H1 (cell line): Measurements from ENCODE around the gene CAVIN2. TPM values are rescaled to one million over a fixed set of nuclear protein-coding genes. Genes with fewer than 3 reads are reported as not detected.

Experiments
- CTCF ChIA-PET: fragments of 300-600 bp; sonication (Branson Sonifier 250); formaldehyde crosslinking; loops from one replicate; lab custom pipeline; 2021; ENCODE audit not compliant: partially characterized antibody; lab: Charles Lee
- POLR2A ChIA-PET: fragments of 300-600 bp; sonication (Branson Sonifier 250); formaldehyde crosslinking; loops from one replicate; lab custom pipeline; 2021; ENCODE audit warnings: inconsistent platforms; ENCODE audit not compliant: partially characterized antibody; lab: Charles Lee
- DNase-seq, 2 experiments: peaks; one replicate each; pipeline versions ENCODE4 v3.0.0 to v3.0.0-alpha.2; 2010 to 2022; ENCODE audit warnings: low spot score in 2 of 2, low read depth in 1 of 2, mixed read lengths in 1 of 2
- FAIRE-seq: peaks from 2 replicates; lab custom pipeline; 2011; peaks lifted over from hg19 to GRCh38; lab: Jason Lieb, UNC
- H2AFZ ChIP-seq: 2 replicates; pipeline ENCODE4 v1.8.1; 2012; ENCODE audit warnings: low read length, inconsistent platforms
- H2AK5ac ChIP-seq: 2 replicates; pipeline ENCODE4 v1.6.1; 2013; ENCODE audit warnings: low read depth, low read length
- H2BK120ac ChIP-seq: replicated peaks from 2 replicates; pipeline ENCODE3; 2013; ENCODE audit warnings: low read depth, low read length, inconsistent platforms
- H2BK12ac ChIP-seq: 2 replicates; pipeline ENCODE4 v1.6.1; 2013; ENCODE audit warnings: low read depth, low read length
- H2BK15ac ChIP-seq: 2 replicates; pipeline ENCODE4 v1.6.1; 2013; ENCODE audit warnings: low read length
- H2BK20ac ChIP-seq: 2 replicates; pipeline ENCODE4 v1.6.1; 2013; ENCODE audit warnings: low read length
- H2BK5ac ChIP-seq: 2 replicates; pipeline ENCODE4 v1.6.1; 2013; ENCODE audit warnings: low read depth, low read length
- H3K14ac ChIP-seq: 2 replicates; pipeline ENCODE4 v1.6.1; 2013; ENCODE audit warnings: inconsistent platforms; ENCODE audit not compliant: insufficient read length
- H3K18ac ChIP-seq: 2 replicates; pipeline ENCODE4 v1.6.1; 2013; ENCODE audit warnings: low read length; ENCODE audit errors: extremely low read depth
- H3K23ac ChIP-seq: 2 replicates; pipeline ENCODE4 v1.6.1; 2013; ENCODE audit warnings: inconsistent platforms; ENCODE audit not compliant: insufficient read length
- H3K23me2 ChIP-seq: 2 replicates; pipeline ENCODE4 v1.6.1; 2013; ENCODE audit warnings: low read depth, low read length
- H3K27ac ChIP-seq: 2 replicates; pipeline ENCODE4 v1.6.1; 2011; ENCODE audit warnings: low read depth, low read length, inconsistent platforms
- H3K27me3 ChIP-seq, 4 experiments: replicated peaks in 1 of 4; 1 replicate in 1 of 4; 2 replicates in 3 of 4; pipeline versions ENCODE4 v1.6.1 to v1.8.1; 2011 to 2013; ENCODE audit warnings: low read length in 3 of 4, mild to moderate bottlenecking in 3 of 4, inconsistent platforms in 2 of 4, mixed read lengths in 2 of 4, moderate library complexity in 1 of 4; ENCODE audit not compliant: control insufficient read depth in 3 of 4, insufficient read depth in 3 of 4; ENCODE audit errors: extremely low read depth in 1 of 4
- H3K36me3 ChIP-seq, 4 experiments: 2 replicates each; pipeline versions ENCODE4 v1.6.1 to v1.8.1; 2011 to 2013; ENCODE audit warnings: mild to moderate bottlenecking in 4 of 4, low read length in 3 of 4, moderate library complexity in 2 of 4, control low read depth in 1 of 4, inconsistent platforms in 1 of 4; ENCODE audit not compliant: insufficient read depth in 4 of 4, control insufficient read depth in 2 of 4
- H3K4ac ChIP-seq: replicated peaks from 2 replicates; pipeline ENCODE3; 2013; ENCODE audit warnings: low read length, low read depth, mixed read lengths, inconsistent platforms; ENCODE audit not compliant: insufficient read length
- H3K4me1 ChIP-seq, 4 experiments: replicated peaks in 1 of 4; 1 replicate in 1 of 4; 2 replicates in 3 of 4; pipeline versions ENCODE4 v1.6.1 to v1.8.1; 2011 to 2013; ENCODE audit warnings: low read length in 3 of 4, inconsistent platforms in 2 of 4, mixed read lengths in 1 of 4; ENCODE audit not compliant: insufficient read depth in 4 of 4, control insufficient read depth in 3 of 4
- H3K4me2 ChIP-seq, 2 experiments: 2 replicates each; pipeline versions ENCODE4 v1.6.1 to v1.8.1; 2011 to 2013; ENCODE audit warnings: low read depth in 2 of 2, low read length in 2 of 2, control low read depth in 1 of 2, inconsistent platforms in 1 of 2, mild to moderate bottlenecking in 1 of 2; ENCODE audit not compliant: insufficient read depth in 1 of 2
- H3K4me3 ChIP-seq, 4 experiments: fragments of 200-600, 300-600 bp in 1 of 4; sonication (generic), shearing (Covaris generic), sonication (Bioruptor Twin) in 1 of 4; 2 replicates each; pipeline versions ENCODE4 v1.5.1 to v1.8.1; 2011 to 2016; ENCODE audit warnings: low read length in 4 of 4, low read depth in 3 of 4, control low read depth in 2 of 4, inconsistent platforms in 2 of 4, mild to moderate bottlenecking in 2 of 4, mixed read lengths in 1 of 4, moderate library complexity in 1 of 4; ENCODE audit not compliant: insufficient read depth in 2 of 4; ENCODE audit errors: extremely low read depth in 1 of 4
- H3K56ac ChIP-seq: replicated peaks from 2 replicates; pipeline ENCODE3; 2013; ENCODE audit warnings: low read depth, mild to moderate bottlenecking, mixed read lengths, low read length, inconsistent platforms; ENCODE audit not compliant: insufficient read length
- H3K79me1 ChIP-seq: 2 replicates; pipeline ENCODE4 v1.6.1; 2013; ENCODE audit warnings: low read depth, low read length, control low read depth
- H3K79me2 ChIP-seq, 2 experiments: 2 replicates each; pipeline versions ENCODE4 v1.6.1 to v1.8.1; 2012 to 2013; ENCODE audit warnings: low read length in 2 of 2, mild to moderate bottlenecking in 2 of 2, inconsistent platforms in 1 of 2; ENCODE audit not compliant: insufficient read depth in 2 of 2, control insufficient read depth in 1 of 2
- H3K9ac ChIP-seq, 4 experiments: replicated peaks in 1 of 4; 1 replicate in 1 of 4; 2 replicates in 3 of 4; pipeline versions ENCODE4 v1.6.1 to v1.8.1; 2011 to 2013; ENCODE audit warnings: low read depth in 3 of 4, low read length in 3 of 4, control low read depth in 2 of 4, mild to moderate bottlenecking in 2 of 4, moderate library complexity in 2 of 4, inconsistent platforms in 1 of 4; ENCODE audit errors: extremely low read depth in 1 of 4
- H3K9me3 ChIP-seq, 2 experiments: 2 replicates each; pipeline versions ENCODE4 v1.6.1 to v1.8.1; 2012 to 2013; ENCODE audit warnings: mild to moderate bottlenecking in 2 of 2, moderate library complexity in 2 of 2, control low read depth in 1 of 2, inconsistent platforms in 1 of 2, low read depth in 1 of 2, low read length in 1 of 2, mixed read lengths in 1 of 2; ENCODE audit not compliant: insufficient read depth in 2 of 2
- H4K20me1 ChIP-seq, 2 experiments: replicated peaks in 1 of 2; 2 replicates each; pipeline versions ENCODE3 to v1.8.1; 2011 to 2013; ENCODE audit warnings: inconsistent platforms in 2 of 2, low read length in 2 of 2, mild to moderate bottlenecking in 1 of 2; ENCODE audit not compliant: insufficient read depth in 2 of 2, control insufficient read depth in 1 of 2
- H4K5ac ChIP-seq: 2 replicates; pipeline ENCODE4 v1.6.1; 2013; ENCODE audit warnings: low read length, low read depth, mixed read lengths, inconsistent platforms; ENCODE audit not compliant: insufficient read length
- H4K8ac ChIP-seq: 2 replicates; pipeline ENCODE4 v1.8.0; 2013; ENCODE audit warnings: mild to moderate bottlenecking, moderate library complexity, low read length, inconsistent platforms; ENCODE audit not compliant: insufficient read depth; ENCODE audit errors: extremely low read depth
- H4K91ac ChIP-seq: replicated peaks from 2 replicates; pipeline ENCODE3; 2013; ENCODE audit warnings: low read length, mixed read lengths, inconsistent platforms; ENCODE audit not compliant: insufficient read length
- RAD21 ChIP-seq, 2 experiments: IDR thresholded peaks in 1 of 2; conservative IDR thresholded peaks in 1 of 2; 2 replicates each; pipeline ENCODE4 v1.6.1; 2011; ENCODE audit warnings: low read depth in 2 of 2, low read length in 2 of 2, improper control_type of control experiment in 1 of 2, inconsistent platforms in 1 of 2, mild to moderate bottlenecking in 1 of 2, moderate library complexity in 1 of 2
- TAF7 ChIP-seq: optimal IDR thresholded peaks from 2 replicates; pipeline ENCODE3; 2011; ENCODE audit warnings: low read depth, mild to moderate bottlenecking, inconsistent platforms, low read length, moderate library complexity, borderline replicate concordance
- TBP ChIP-seq: IDR thresholded peaks from 2 replicates; pipeline ENCODE4 v1.6.1; 2011; ENCODE audit warnings: low read depth, low read length, improper control_type of control experiment
- polyA plus RNA-seq, 7 experiments: library from polyadenylated mRNA; depleted of rRNA in 3 of 7; stranded (reverse) in 5 of 7; unstranded in 2 of 7; fragments of >200 nt in 5 of 7; fragments of 200-250 nt in 2 of 7; gene quantifications; 1 replicate in 5 of 7; 2 replicates in 1 of 7; 4 replicates in 1 of 7; pipeline versions ENCODE4 v1.2.1 to v1.2.3, GENCODE V29; 2011 to 2013; ENCODE audit warnings: missing spikeins in 2 of 7, mixed read lengths in 2 of 7
- total RNA-seq: library from RNA; stranded (reverse); fragmentation: NEBNext Ultra II Directional; extraction: Animal tissue kit (Norgen Biotek cat#: 25700); gene quantifications from 2 replicates; pipeline ENCODE4 v1.2.1, GENCODE V29; 2021

The CAVIN2 gene
- total and polyA plus RNA-seq, 2 of the 8 experiments (the other 6 are each of a cell fraction or from before 2014, with no cell fraction given), result 0.03 TPM; not detected in 1

GRCh38 chr2:191870744-191871143 lies 23.9 kb upstream of the CAVIN2 start:
- no peak overlapping the region for H2AFZ ChIP-seq
- POLR2A ChIA-PET, result no interaction called here
- CTCF ChIA-PET, result interaction anchor here (0.7 to 5.4 kb wide), 52 partner anchors 9 to 1644 kb away, joined by 3 to 171 read pairs (median 5); partner anchors contain the start of genes CAVIN2 and TMEFF2
- H3K36me3 ChIP-seq, result no peaks in the 10 kb centered on the region
- no peak overlapping the region for H3K56ac ChIP-seq
- H3K23me2 ChIP-seq, result no peaks in the 10 kb centered on the region
- H3K9ac ChIP-seq, result no peak overlapping the region
- no peak overlapping the region for H3K18ac ChIP-seq
- no peak overlapping the region for H3K4ac ChIP-seq
- no peak overlapping the region for H3K23ac ChIP-seq
- no peak overlapping the region for H2AK5ac ChIP-seq
- no peak overlapping the region for H3K14ac ChIP-seq
- H3K79me2 ChIP-seq, result no peaks in the 10 kb centered on the region
- peaks cover 0 to 4% (median 0%) of the 10 kb centered on the region in 4 experiments; a peak in 1 of 7 replicates for H3K4me1 ChIP-seq
- no peaks in the 10 kb centered on the region for H3K9me3 ChIP-seq
- no peak overlapping the region for H2BK15ac ChIP-seq
- H4K8ac ChIP-seq, result no peak overlapping the region
- H2BK5ac ChIP-seq, result no peak overlapping the region
- no peak overlapping the region for H3K27ac ChIP-seq
- no peak overlapping the region for H4K5ac ChIP-seq
- no peak for DNase-seq
- no peak overlapping the region for H3K4me2 ChIP-seq
- H2BK20ac ChIP-seq, result no peak overlapping the region
- H4K20me1 ChIP-seq, result no peaks in the 10 kb centered on the region
- no peak overlapping the region for H2BK120ac ChIP-seq
- H2BK12ac ChIP-seq, result no peak overlapping the region
- H3K27me3 ChIP-seq, result no peaks in the 10 kb centered on the region
- no peaks in the 10 kb centered on the region for H3K79me1 ChIP-seq
- H3K4me3 ChIP-seq, result no peak overlapping the region
- peak; percentile 19 for FAIRE-seq
- H4K91ac ChIP-seq, result no peak overlapping the region
- TF ChIP-seq TBP (no peak), TAF7 (no peak), RAD21 (IDR thresholded peaks at IDR 0.05 in 1 of 2, conservative IDR thresholded peaks at IDR 0.05 in 1 of 2; ENCODE audit: low read depth in 2 of 2, low read length in 2 of 2) (peak; percentile 31 to 55)
